HepG2 (cell line): ENCODE measurements around the gene UBC. TPM values are rescaled to one million over a fixed set of nuclear protein-coding genes. Genes with fewer than 3 reads are reported as not detected.

Experiments used
- FOXK1 ChIP-seq: sonication (generic); formaldehyde crosslinking; IDR thresholded peaks from 2 replicates; pipeline ENCODE4 v1.4.0; 2020; ENCODE audit warnings: low read depth, missing genetic modification reagents, borderline replicate concordance
- HOXA7 ChIP-seq: sonication (generic); formaldehyde crosslinking; IDR thresholded peaks from 2 replicates; pipeline ENCODE4 v1.8.1; 2022; ENCODE audit warnings: mild to moderate bottlenecking, missing genetic modification reagents, moderate library complexity
- MXD4 ChIP-seq: IDR thresholded peaks from 2 replicates; pipeline ENCODE4 v1.6.1; 2016; ENCODE audit warnings: mild to moderate bottlenecking, missing biosample characterization, missing genetic modification reagents
- ZBTB20 ChIP-seq: sonication (generic); formaldehyde crosslinking; IDR thresholded peaks from 2 replicates; pipeline ENCODE4 v1.8.1; 2023; ENCODE audit warnings: missing genetic modification reagents, low read depth, mild to moderate bottlenecking, borderline replicate concordance
- ZNF264 ChIP-seq: sonication (generic); formaldehyde crosslinking; IDR thresholded peaks from 2 replicates; pipeline ENCODE4 v1.4.0; 2020; ENCODE audit warnings: missing genetic modification reagents
- ZNF891 ChIP-seq: sonication (generic); formaldehyde crosslinking; IDR thresholded peaks from 2 replicates; pipeline ENCODE4 v1.5.0; 2020; ENCODE audit warnings: mild to moderate bottlenecking, missing genetic modification reagents
- polyA plus RNA-seq, 8 experiments: library from polyadenylated mRNA; depleted of rRNA in 3 of 8; stranded (reverse) in 7 of 8; unstranded in 1 of 8; fragments of >200 nt; fragmentation: Illumina TruSeq in 4 of 8; extraction: Trizol in 4 of 8; gene quantifications; 2 replicates each; pipeline versions ENCODE4 v1.2.1 to v1.2.3, GENCODE V29; 2011 to 2016; ENCODE audit warnings: low read depth in 4 of 8, missing spikeins in 1 of 8, mixed read lengths in 1 of 8; ENCODE audit not compliant: insufficient read depth in 1 of 8
- total RNA-seq, 5 experiments: library from RNA; depleted of rRNA; stranded (reverse); fragments of >200 nt; fragmentation: Illumina TruSeq; extraction: Trizol; gene quantifications; 2 replicates each; pipeline ENCODE4 v1.2.3, GENCODE V29; 2016; ENCODE audit warnings: low read depth in 1 of 5
- TF ChIP-seq, protein P1 (sequence below): sonication (generic); formaldehyde crosslinking; IDR thresholded peaks from 2 replicates; pipeline ENCODE4 v1.4.0; 2020; ENCODE audit warnings: missing genetic modification reagents
- TF ChIP-seq, protein P2 (sequence below): sonication (generic); formaldehyde crosslinking; conservative IDR thresholded peaks from 2 replicates; pipeline ENCODE4 v1.8.1; 2023; ENCODE audit warnings: missing genetic modification reagents
- TF ChIP-seq, protein P3 (sequence below): sonication (generic); formaldehyde crosslinking; conservative IDR thresholded peaks from 2 replicates; pipeline ENCODE4 v1.8.0; 2022; ENCODE audit warnings: missing genetic modification reagents
- TF ChIP-seq, protein P4 (sequence below): sonication (generic); formaldehyde crosslinking; IDR thresholded peaks from 2 replicates; pipeline ENCODE4 v1.4.0; 2020; ENCODE audit warnings: missing genetic modification reagents
- TF ChIP-seq, protein P5 (sequence below): sonication (generic); formaldehyde crosslinking; IDR thresholded peaks from 2 replicates; pipeline ENCODE4 v1.4.0; 2020; ENCODE audit warnings: missing genetic modification reagents
- TF ChIP-seq, protein P6 (sequence below): sonication (generic); formaldehyde crosslinking; IDR thresholded peaks from 2 replicates; pipeline ENCODE4 v1.5.0; 2020; ENCODE audit warnings: mild to moderate bottlenecking, missing genetic modification reagents, moderate library complexity
- TF ChIP-seq, protein P7 (sequence below): sonication (generic); formaldehyde crosslinking; IDR thresholded peaks from 2 replicates; pipeline ENCODE4 v1.8.0; 2022; ENCODE audit warnings: mild to moderate bottlenecking, missing genetic modification reagents

The UBC gene
- total and polyA plus RNA-seq, 2 of the 13 experiments (the other 11 are each of a cell fraction or from before 2014, with no cell fraction given), result 805 to 1,432 TPM

DNA sequence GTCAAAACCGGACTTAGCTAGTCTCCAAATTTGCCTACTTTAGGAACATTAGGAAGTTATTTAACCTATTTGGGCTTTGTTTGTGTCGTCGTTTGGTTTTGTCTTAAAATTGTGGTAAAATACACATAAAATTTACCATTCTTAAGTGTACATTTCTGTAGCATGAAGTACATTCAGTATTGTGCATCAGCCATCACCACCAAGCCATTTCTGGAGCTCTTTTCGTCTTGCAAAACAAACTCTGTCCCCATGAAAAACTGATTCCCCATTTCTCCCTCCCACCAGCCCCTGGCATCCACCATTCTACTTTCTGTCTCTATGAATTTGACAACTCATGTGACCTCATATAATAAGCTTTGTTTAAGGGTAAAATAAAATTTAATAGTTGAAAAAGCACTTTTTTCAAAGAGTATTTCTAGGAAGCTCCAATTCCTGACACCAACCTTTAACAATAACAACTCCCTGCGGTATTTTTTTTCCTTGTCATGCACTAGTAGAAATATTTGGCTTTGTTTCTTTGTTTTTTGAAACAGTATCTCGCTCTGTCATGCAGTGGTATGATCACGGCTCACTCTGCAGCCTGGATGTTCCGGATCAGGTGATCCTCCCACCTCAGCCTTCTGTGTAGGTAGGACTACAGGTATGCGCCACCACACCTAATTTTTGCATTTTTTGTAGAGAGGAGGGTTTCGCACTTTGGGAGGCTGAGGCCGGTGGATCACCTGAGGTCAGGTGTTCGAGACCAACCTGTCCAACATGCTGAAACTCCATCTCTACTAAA, 3.6 kb upstream of the UBC start (continued):
- TF ChIP-seq, protein P1, sequence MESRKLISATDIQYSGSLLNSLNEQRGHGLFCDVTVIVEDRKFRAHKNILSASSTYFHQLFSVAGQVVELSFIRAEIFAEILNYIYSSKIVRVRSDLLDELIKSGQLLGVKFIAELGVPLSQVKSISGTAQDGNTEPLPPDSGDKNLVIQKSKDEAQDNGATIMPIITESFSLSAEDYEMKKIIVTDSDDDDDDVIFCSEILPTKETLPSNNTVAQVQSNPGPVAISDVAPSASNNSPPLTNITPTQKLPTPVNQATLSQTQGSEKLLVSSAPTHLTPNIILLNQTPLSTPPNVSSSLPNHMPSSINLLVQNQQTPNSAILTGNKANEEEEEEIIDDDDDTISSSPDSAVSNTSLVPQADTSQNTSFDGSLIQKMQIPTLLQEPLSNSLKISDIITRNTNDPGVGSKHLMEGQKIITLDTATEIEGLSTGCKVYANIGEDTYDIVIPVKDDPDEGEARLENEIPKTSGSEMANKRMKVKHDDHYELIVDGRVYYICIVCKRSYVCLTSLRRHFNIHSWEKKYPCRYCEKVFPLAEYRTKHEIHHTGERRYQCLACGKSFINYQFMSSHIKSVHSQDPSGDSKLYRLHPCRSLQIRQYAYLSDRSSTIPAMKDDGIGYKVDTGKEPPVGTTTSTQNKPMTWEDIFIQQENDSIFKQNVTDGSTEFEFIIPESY (CRISPR knock-in tag), result no peak
- TF ChIP-seq FOXK1 (CRISPR knock-in tag), result 0 out of 2 replicates have a peak, but pooled peaks have one; percentile 4
- TF ChIP-seq, protein P2, sequence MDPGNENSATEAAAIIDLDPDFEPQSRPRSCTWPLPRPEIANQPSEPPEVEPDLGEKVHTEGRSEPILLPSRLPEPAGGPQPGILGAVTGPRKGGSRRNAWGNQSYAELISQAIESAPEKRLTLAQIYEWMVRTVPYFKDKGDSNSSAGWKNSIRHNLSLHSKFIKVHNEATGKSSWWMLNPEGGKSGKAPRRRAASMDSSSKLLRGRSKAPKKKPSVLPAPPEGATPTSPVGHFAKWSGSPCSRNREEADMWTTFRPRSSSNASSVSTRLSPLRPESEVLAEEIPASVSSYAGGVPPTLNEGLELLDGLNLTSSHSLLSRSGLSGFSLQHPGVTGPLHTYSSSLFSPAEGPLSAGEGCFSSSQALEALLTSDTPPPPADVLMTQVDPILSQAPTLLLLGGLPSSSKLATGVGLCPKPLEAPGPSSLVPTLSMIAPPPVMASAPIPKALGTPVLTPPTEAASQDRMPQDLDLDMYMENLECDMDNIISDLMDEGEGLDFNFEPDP, result no peak
- TF ChIP-seq, protein P3, sequence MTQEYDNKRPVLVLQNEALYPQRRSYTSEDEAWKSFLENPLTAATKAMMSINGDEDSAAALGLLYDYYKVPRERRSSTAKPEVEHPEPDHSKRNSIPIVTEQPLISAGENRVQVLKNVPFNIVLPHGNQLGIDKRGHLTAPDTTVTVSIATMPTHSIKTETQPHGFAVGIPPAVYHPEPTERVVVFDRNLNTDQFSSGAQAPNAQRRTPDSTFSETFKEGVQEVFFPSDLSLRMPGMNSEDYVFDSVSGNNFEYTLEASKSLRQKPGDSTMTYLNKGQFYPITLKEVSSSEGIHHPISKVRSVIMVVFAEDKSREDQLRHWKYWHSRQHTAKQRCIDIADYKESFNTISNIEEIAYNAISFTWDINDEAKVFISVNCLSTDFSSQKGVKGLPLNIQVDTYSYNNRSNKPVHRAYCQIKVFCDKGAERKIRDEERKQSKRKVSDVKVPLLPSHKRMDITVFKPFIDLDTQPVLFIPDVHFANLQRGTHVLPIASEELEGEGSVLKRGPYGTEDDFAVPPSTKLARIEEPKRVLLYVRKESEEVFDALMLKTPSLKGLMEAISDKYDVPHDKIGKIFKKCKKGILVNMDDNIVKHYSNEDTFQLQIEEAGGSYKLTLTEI (CRISPR knock-in tag), result no peak
- TF ChIP-seq ZNF891 (CRISPR knock-in tag), result no peak
- TF ChIP-seq HOXA7 (CRISPR knock-in tag), result no peak
- TF ChIP-seq, protein P4, sequence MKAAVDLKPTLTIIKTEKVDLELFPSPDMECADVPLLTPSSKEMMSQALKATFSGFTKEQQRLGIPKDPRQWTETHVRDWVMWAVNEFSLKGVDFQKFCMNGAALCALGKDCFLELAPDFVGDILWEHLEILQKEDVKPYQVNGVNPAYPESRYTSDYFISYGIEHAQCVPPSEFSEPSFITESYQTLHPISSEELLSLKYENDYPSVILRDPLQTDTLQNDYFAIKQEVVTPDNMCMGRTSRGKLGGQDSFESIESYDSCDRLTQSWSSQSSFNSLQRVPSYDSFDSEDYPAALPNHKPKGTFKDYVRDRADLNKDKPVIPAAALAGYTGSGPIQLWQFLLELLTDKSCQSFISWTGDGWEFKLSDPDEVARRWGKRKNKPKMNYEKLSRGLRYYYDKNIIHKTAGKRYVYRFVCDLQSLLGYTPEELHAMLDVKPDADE (CRISPR knock-in tag), result no peak
- TF ChIP-seq, protein P5, sequence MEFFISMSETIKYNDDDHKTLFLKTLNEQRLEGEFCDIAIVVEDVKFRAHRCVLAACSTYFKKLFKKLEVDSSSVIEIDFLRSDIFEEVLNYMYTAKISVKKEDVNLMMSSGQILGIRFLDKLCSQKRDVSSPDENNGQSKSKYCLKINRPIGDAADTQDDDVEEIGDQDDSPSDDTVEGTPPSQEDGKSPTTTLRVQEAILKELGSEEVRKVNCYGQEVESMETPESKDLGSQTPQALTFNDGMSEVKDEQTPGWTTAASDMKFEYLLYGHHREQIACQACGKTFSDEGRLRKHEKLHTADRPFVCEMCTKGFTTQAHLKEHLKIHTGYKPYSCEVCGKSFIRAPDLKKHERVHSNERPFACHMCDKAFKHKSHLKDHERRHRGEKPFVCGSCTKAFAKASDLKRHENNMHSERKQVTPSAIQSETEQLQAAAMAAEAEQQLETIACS (CRISPR knock-in tag), result no peak
- TF ChIP-seq, protein P6, sequence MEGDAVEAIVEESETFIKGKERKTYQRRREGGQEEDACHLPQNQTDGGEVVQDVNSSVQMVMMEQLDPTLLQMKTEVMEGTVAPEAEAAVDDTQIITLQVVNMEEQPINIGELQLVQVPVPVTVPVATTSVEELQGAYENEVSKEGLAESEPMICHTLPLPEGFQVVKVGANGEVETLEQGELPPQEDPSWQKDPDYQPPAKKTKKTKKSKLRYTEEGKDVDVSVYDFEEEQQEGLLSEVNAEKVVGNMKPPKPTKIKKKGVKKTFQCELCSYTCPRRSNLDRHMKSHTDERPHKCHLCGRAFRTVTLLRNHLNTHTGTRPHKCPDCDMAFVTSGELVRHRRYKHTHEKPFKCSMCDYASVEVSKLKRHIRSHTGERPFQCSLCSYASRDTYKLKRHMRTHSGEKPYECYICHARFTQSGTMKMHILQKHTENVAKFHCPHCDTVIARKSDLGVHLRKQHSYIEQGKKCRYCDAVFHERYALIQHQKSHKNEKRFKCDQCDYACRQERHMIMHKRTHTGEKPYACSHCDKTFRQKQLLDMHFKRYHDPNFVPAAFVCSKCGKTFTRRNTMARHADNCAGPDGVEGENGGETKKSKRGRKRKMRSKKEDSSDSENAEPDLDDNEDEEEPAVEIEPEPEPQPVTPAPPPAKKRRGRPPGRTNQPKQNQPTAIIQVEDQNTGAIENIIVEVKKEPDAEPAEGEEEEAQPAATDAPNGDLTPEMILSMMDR, result no peak
- no peak for TF ChIP-seq MXD4
- TF ChIP-seq, protein P7, sequence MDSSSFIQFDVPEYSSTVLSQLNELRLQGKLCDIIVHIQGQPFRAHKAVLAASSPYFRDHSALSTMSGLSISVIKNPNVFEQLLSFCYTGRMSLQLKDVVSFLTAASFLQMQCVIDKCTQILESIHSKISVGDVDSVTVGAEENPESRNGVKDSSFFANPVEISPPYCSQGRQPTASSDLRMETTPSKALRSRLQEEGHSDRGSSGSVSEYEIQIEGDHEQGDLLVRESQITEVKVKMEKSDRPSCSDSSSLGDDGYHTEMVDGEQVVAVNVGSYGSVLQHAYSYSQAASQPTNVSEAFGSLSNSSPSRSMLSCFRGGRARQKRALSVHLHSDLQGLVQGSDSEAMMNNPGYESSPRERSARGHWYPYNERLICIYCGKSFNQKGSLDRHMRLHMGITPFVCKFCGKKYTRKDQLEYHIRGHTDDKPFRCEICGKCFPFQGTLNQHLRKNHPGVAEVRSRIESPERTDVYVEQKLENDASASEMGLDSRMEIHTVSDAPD (CRISPR knock-in tag), result no peak
- TF ChIP-seq ZNF264 (CRISPR knock-in tag), result 0 out of 2 replicates have a peak, but pooled peaks have one; percentile 31
- TF ChIP-seq ZBTB20 (CRISPR knock-in tag), result no peak
